Lower lobe of right lung (tissue), 2 donors: Measurements from ENCODE around the gene UBE2E3. TPM values are rescaled to one million over a fixed set of nuclear protein-coding genes. Genes with fewer than 3 reads are reported as not detected.

Source experiments
- ATAC-seq, 2 donors: fragments of 200-7000 bp; cut with Tn5 transposase; one replicate each; pipeline ENCODE4 v1.9.1; 2020 to 2022; ENCODE audit warnings: mild to moderate bottlenecking in 2 of 2, moderate library complexity in 2 of 2
- DNase-seq: peaks from one replicate; pipeline ENCODE4 v3.0.0-alpha.2; 2020
- H3K27ac ChIP-seq: fragments of 200-600 bp; one replicate; pipeline ENCODE4 v1.8.0; 2022
- H3K27me3 ChIP-seq: fragments of 200-600 bp; one replicate; pipeline ENCODE4 v1.8.0; 2022; ENCODE audit warnings: low read depth
- H3K36me3 ChIP-seq: fragments of 200-600 bp; one replicate; pipeline ENCODE4 v1.8.0; 2022; ENCODE audit warnings: mild to moderate bottlenecking
- H3K4me1 ChIP-seq: fragments of 200-600 bp; one replicate; pipeline ENCODE4 v1.8.0; 2022
- H3K4me3 ChIP-seq: fragments of 200-600 bp; one replicate; pipeline ENCODE4 v1.8.0; 2022; ENCODE audit warnings: mild to moderate bottlenecking
- H3K9me3 ChIP-seq: fragments of 200-600 bp; one replicate; pipeline ENCODE4 v1.8.0; 2022
- CTCF ChIP-seq: fragments of 200-600 bp; IDR thresholded peaks from one replicate; pipeline ENCODE4 v1.8.0; 2022; ENCODE audit warnings: antibody characterized with exemption, mild to moderate bottlenecking
- intact Hi-C: fragments of 100-400 bp; cut with DNase I; formaldehyde crosslinking; loops from one replicate; pipeline ENCODE4 v1.11.0; 2022
- total RNA-seq: library from RNA; stranded (reverse); fragmentation: NEBNext Ultra II Directional; extraction: Animal tissue kit (Norgen Biotek cat#: 25700); gene quantifications from one replicate; pipeline ENCODE4 v1.2.1, GENCODE V29; 2021
- donor health status: DM: no; HTN: yes; CAD: no; lungs with severe emphysema.

UBE2E3 gene
- total RNA-seq, 1 donor from 2014 or later: 39.7 TPM

GRCh38 chr2:181058378-181059269 lies 78.2 kb downstream of the UBE2E3 start:
- ATAC-seq: peak in 1 of 2 donors; percentile 45
- TF ChIP-seq CTCF: peak; percentile 64
- intact Hi-C loops: no loop called here
- Histone ChIP-seq H3K27ac (no peak overlapping the region), H3K4me1 (peaks cover 4% of the 10 kb centered on the region), H3K4me3 (no peak overlapping the region), H3K36me3 (peaks cover 9% of the 10 kb centered on the region), H3K27me3 (no peaks in the 10 kb centered on the region), H3K9me3 (no peaks in the 10 kb centered on the region)
- DNase-seq: no peak

GRCh38 chr2:181063696-181064095 lies 83.3 kb downstream of the UBE2E3 start:
- Histone ChIP-seq H3K4me1 (no peaks in the 10 kb centered on the region), H3K27me3 (no peaks in the 10 kb centered on the region), H3K9me3 (no peaks in the 10 kb centered on the region), H3K27ac (no peak overlapping the region), H3K36me3 (peaks cover 11% of the 10 kb centered on the region), H3K4me3 (no peak overlapping the region)
- TF ChIP-seq CTCF: no peak
- no peak for DNase-seq
- ATAC-seq: no peak
- intact Hi-C loops: no loop called here

- intact Hi-C loops: no loop called here
- Histone ChIP-seq H3K4me1 (no peaks in the 10 kb centered on the region), H3K27ac (no peak overlapping the region), H3K36me3 (peaks cover 11% of the 10 kb centered on the region), H3K27me3 (no peaks in the 10 kb centered on the region), H3K4me3 (no peak overlapping the region), H3K9me3 (no peaks in the 10 kb centered on the region)
- TF ChIP-seq CTCF: no peak
- no peak for DNase-seq
- no peak for ATAC-seq
These were observed 85.1 kb downstream of the UBE2E3 start for GRCh38 chr2:181065458-181065857.

GRCh38 chr2:181066333-181066732 lies 85.9 kb downstream of the UBE2E3 start:
- Histone ChIP-seq H3K27ac (no peak overlapping the region), H3K36me3 (peaks cover 11% of the 10 kb centered on the region), H3K4me1 (no peaks in the 10 kb centered on the region), H3K9me3 (no peaks in the 10 kb centered on the region), H3K4me3 (no peak overlapping the region), H3K27me3 (no peaks in the 10 kb centered on the region)
- ATAC-seq: no peak
- no peak for TF ChIP-seq CTCF
- DNase-seq: no peak
- intact Hi-C loops: no loop called here

- no peak for TF ChIP-seq CTCF
- DNase-seq: no peak
- H3K4me1 ChIP-seq: no peaks in the 10 kb centered on the region
- ATAC-seq: no peak
- no peaks in the 10 kb centered on the region for H3K36me3 ChIP-seq
- H3K4me3 ChIP-seq: no peak overlapping the region
- H3K9me3 ChIP-seq: no peaks in the 10 kb centered on the region
- H3K27me3 ChIP-seq: no peaks in the 10 kb centered on the region
- intact Hi-C loops: loop anchor here (10.0 kb wide), 1 partner anchor 645 kb away; no protein-coding TSS in a partner anchor
- H3K27ac ChIP-seq: no peak overlapping the region
These were observed 89.9 kb downstream of the UBE2E3 start for GRCh38 chr2:181070119-181070835.
